ENCODE measurements around the gene RPRD1A. TPM values are rescaled to one million over a fixed set of nuclear protein-coding genes. Genes with fewer than 3 reads are reported as not detected.

The RPRD1A gene
- total RNA-seq: 18.8 and 28.2 TPM in 2 replicates

GRCh38 chr18:36067055-36067957 lies at the start of gene RPRD1A:
RPRD1A (minus strand) TSS chr18:36067559; CDS start chr18:36067404, 155 bp downstream.

DNA sequence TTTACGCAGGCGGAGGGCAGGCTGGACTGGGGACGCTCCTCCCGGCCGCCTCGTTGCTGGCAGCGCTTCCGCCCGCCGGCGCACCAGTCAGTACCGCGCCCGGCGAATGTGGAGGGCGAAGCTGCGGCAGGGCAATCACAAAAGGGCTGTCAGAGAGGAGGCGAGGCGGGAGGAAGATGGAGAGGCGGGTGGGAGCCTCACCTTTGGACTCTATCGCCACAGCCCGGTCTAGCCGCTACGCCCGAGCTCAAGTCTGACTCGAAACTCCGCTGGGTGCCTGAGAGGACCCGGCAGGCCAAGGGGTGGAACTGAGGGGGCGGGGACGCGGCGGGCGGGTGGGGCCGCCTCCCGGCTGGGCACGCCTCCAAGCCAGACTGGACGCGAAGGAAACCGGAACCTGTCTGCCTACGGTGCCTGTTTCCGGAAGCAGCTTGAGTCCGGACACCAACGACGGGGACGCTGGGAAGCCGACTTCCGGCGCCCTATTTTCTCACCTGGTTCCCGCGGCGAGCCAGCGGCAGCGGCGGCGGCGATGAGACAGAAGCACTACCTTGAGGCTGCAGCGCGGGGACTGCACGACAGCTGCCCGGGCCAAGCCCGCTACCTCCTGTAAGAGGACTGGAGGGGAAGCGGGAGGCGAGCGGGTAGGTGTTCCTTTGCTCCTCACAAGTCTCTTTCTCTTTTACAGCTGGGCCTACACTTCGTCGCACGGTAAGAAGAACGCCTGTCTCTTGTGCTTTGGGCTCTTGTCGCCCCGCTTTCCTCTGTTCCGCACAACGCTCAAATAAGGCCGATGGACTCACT lies 95.0 kb downstream of the RPRD1A start, which contains the start of gene RMP24:
RMP24 (plus strand) TSS at position 483 of the 804 bp plus-strand sequence.

Other genes with a start within 250 kb of the RPRD1A start
- 45.9 and 54.3 TPM in 2 replicates for gene SLC39A6, start 61.8 kb upstream of the RPRD1A start, total RNA-seq
- gene ELP2, start 62.3 kb upstream of the RPRD1A start, total RNA-seq: 70.8 and 81.3 TPM in 2 replicates
- 0.39 and 0.76 TPM in 2 replicates for gene MOCOS, start 119.9 kb upstream of the RPRD1A start, total RNA-seq
- gene FHOD3, start 230.2 kb upstream of the RPRD1A start, total RNA-seq: 0.39 TPM in 1 of 2 replicates, not detected in the other